Measurements from ENCODE around the gene ERMP1. TPM values are rescaled to one million over a fixed set of nuclear protein-coding genes. Genes with fewer than 3 reads are reported as not detected.
A peak's percentile ranks its signal among the peaks of the same experiment; 100 is the strongest.

The ERMP1 gene
- total and polyA plus RNA-seq, 2 donors (not counting 3 experiments of a cell fraction or from before 2014, with no cell fraction given), result 9.7 to 16.6 TPM

DNA sequence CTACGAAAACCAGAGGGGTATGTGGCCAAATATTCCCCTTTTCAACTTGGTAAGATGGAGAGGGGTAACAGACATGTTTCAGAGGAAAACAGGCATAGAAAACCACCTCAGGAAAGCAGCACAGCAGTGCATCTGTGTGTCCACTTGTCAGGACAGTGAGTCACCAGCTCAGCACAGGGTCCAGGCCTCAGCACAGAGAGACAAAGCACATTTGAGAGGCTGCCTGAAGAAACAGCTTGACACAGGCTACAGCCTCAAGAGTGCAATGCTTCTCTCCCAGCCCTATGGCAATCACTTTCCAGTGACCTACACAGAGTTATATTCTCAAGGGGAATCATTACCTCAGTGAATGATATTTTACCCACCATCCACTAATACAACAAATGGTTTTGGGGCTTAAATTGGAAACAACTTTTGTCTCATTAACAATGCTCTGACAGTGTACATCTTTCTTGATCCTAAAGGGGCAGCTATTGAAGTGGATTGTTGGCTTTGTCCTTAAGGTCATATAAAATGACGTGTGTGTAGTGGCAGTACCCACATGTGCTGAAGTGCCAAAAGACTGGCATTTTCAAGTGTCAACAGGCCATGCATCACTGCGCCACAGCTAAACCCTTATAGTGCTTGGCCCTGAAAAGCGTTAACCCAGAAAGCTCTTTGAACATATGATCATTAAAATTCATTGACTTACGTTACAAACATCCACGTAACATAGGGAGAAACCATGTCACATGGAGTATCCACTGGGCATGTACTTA is 46.4 kb downstream of the ERMP1 start:
- dilution Hi-C loops (cut with MboI; ENCODE audit: extremely low pct_ligation_motif_present, low sequenced_read_pairs), result no loop called here
- peaks cover 0 to 10% of the 10 kb centered on the region in 2 experiments for H3K36me3 ChIP-seq (ENCODE audit: control insufficient read depth in 2 of 2, extremely low read depth in 1 of 2, insufficient read depth in 2 of 2, low read length in 2 of 2)
- no peak for FAIRE-seq
- no peak overlapping the region for H3K27ac ChIP-seq (ENCODE audit: insufficient read depth, low read depth, low read length)
- H2AFZ ChIP-seq (ENCODE audit: low read depth, low read length), result no peak overlapping the region
- ChIA-PET CTCF (interaction anchor here (0.8 to 1.5 kb wide), 5 partner anchors 13 to 1037 kb away, joined by 3 to 10 read pairs (median 4); partner anchors contain the start of gene ERMP1), POLR2A (interaction anchor here (0.5 kb wide), 1 partner anchor 82 kb away, joined by 9 read pairs; no protein-coding TSS in a partner anchor)
- intact Hi-C loops (cut with micrococcal nuclease), result no loop called here
- H3K9me3 ChIP-seq (replicated peaks; ENCODE audit: control insufficient read depth, insufficient read depth, low read length), result no peaks in the 10 kb centered on the region
- peaks cover 10% of the 10 kb centered on the region for H3K4me1 ChIP-seq (ENCODE audit: control insufficient read depth, extremely low read depth, insufficient read depth, low read length)
- DNase-seq (ENCODE audit: low read depth, low spot score), result peak; percentile 74
- no peaks in the 10 kb centered on the region for H3K79me2 ChIP-seq (ENCODE audit: control insufficient read depth, insufficient read depth, low read length)
- no peaks in the 10 kb centered on the region for H3K9me1 ChIP-seq (replicated peaks; ENCODE audit: control insufficient read depth, extremely low read depth, insufficient read depth, low read length)
- no peaks in the 10 kb centered on the region for H4K20me1 ChIP-seq (replicated peaks; ENCODE audit: control insufficient read depth, extremely low read depth, insufficient read depth, low read length)
- H3K4me2 ChIP-seq (ENCODE audit: insufficient read depth, low read length), result no peak overlapping the region
- H3K27me3 ChIP-seq (ENCODE audit: control insufficient read depth in 2 of 2, insufficient read depth in 2 of 2, low read length in 2 of 2), result no peaks in the 10 kb centered on the region
- no TSS peak for BruUV-seq (replicated peaks)
- no peak overlapping the region for H3K4me3 ChIP-seq (replicated peaks in 1 of 3; ENCODE audit: insufficient read depth in 1 of 3, low read depth in 1 of 3, low read length in 3 of 3)
- H3K9ac ChIP-seq (replicated peaks; ENCODE audit: extremely low read depth, insufficient read depth, low read length), result no peak overlapping the region
- TF ChIP-seq, protein P1, sequence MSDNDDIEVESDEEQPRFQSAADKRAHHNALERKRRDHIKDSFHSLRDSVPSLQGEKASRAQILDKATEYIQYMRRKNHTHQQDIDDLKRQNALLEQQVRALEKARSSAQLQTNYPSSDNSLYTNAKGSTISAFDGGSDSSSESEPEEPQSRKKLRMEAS (IDR thresholded peaks at IDR 0.05; ENCODE audit: insufficient read depth, insufficient read length), result no peak
- TF ChIP-seq POLR2A (IDR thresholded peaks at IDR 0.05; ENCODE audit: low read depth, low read length) (no peak), EZH2 (IDR thresholded peaks at IDR 0.05; ENCODE audit: borderline replicate concordance, low read depth, low read length, severe bottlenecking) (no peak), FOS (IDR thresholded peaks at IDR 0.05; ENCODE audit: borderline replicate concordance, insufficient read depth, low read length) (peak; percentile 48)

DNA sequence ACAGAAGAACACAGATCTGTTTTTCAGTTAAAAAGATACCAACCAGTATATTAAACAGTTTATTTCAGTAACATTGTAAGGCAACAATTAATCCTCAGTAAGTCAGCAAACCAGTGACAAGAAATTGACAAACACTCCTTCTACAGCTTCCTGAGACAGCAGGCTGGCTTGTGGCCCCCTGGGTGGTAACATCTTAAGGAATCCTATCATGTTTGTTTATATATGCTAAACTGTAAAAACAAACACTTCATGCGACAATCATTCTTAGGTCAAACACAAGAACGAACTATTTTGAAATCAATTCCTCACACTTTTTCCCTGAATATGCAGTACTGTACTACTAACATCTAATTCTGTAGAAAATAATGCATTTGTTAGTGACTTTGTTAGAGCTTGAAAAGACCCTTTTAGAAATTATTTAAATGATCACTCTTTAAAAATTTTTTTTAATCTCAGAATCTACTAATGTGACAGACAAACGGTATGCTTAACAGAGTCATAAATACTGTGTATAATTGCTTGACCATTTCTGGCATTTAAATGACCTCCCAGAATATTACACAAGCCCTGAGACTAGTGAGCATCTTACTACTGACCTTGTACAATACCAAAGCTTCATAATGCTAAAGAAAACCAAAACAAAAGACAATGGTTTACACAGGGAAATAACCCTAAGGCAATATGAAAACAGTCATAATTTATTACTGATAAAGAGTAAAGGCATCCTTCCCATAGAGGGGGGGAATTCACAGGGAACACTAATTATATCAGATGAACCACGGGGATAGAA is 48.2 kb downstream of the ERMP1 start:
- intact Hi-C loops (cut with micrococcal nuclease), result no loop called here
- BruUV-seq (replicated peaks), result TSS peak; percentile 12
- TF ChIP-seq POLR2A (IDR thresholded peaks at IDR 0.05; ENCODE audit: low read depth, low read length), result no peak
- TF ChIP-seq MYC (IDR thresholded peaks at IDR 0.05; ENCODE audit: low read depth, low read length), result no peak
- no peak for TF ChIP-seq EZH2 (IDR thresholded peaks at IDR 0.05; ENCODE audit: borderline replicate concordance, low read depth, low read length, severe bottlenecking)
- no peak for TF ChIP-seq FOS (IDR thresholded peaks at IDR 0.05; ENCODE audit: borderline replicate concordance, insufficient read depth, low read length)
- TF ChIP-seq GATA2 (IDR thresholded peaks at IDR 0.05; ENCODE audit: insufficient read depth, insufficient read length, low read depth, low read length), result no peak
- TF ChIP-seq, protein P2, sequence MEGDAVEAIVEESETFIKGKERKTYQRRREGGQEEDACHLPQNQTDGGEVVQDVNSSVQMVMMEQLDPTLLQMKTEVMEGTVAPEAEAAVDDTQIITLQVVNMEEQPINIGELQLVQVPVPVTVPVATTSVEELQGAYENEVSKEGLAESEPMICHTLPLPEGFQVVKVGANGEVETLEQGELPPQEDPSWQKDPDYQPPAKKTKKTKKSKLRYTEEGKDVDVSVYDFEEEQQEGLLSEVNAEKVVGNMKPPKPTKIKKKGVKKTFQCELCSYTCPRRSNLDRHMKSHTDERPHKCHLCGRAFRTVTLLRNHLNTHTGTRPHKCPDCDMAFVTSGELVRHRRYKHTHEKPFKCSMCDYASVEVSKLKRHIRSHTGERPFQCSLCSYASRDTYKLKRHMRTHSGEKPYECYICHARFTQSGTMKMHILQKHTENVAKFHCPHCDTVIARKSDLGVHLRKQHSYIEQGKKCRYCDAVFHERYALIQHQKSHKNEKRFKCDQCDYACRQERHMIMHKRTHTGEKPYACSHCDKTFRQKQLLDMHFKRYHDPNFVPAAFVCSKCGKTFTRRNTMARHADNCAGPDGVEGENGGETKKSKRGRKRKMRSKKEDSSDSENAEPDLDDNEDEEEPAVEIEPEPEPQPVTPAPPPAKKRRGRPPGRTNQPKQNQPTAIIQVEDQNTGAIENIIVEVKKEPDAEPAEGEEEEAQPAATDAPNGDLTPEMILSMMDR (IDR thresholded peaks at IDR 0.05; ENCODE audit: extremely low read depth in 1 of 2, insufficient read depth in 1 of 2, low read depth in 1 of 2, low read length in 2 of 2), result no peak
- TF ChIP-seq, protein P1 (IDR thresholded peaks at IDR 0.05; ENCODE audit: insufficient read depth, insufficient read length), result no peak
- no peak for TF ChIP-seq JUN (IDR thresholded peaks at IDR 0.05; ENCODE audit: borderline replicate concordance, insufficient read depth, insufficient read length, low read depth)
- no peak for TF ChIP-seq POLR2AphosphoS5 (IDR thresholded peaks at IDR 0.05; ENCODE audit: insufficient read depth, low read depth, low read length)

More for the DNA sequence above, 48.2 kb downstream of the ERMP1 start:
- ChIA-PET POLR2A (no interaction called here), CTCF (interaction anchor here (1.4 kb wide), 1 partner anchor 14 kb away, joined by 4 read pairs; no protein-coding TSS in a partner anchor)
- DNase-seq (ENCODE audit: low read depth, low spot score) (no peak), FAIRE-seq (no peak)
- H3K4me1 ChIP-seq (ENCODE audit: control insufficient read depth, extremely low read depth, insufficient read depth, low read length), result peaks cover 10% of the 10 kb centered on the region
- no peak overlapping the region for H2AFZ ChIP-seq (ENCODE audit: low read depth, low read length)
- H3K27ac ChIP-seq (ENCODE audit: insufficient read depth, low read depth, low read length), result no peak overlapping the region
- H3K9me1 ChIP-seq (replicated peaks; ENCODE audit: control insufficient read depth, extremely low read depth, insufficient read depth, low read length), result no peaks in the 10 kb centered on the region
- H3K4me2 ChIP-seq (ENCODE audit: insufficient read depth, low read length), result no peak overlapping the region
- no peak overlapping the region for H3K4me3 ChIP-seq (replicated peaks in 1 of 3; ENCODE audit: insufficient read depth in 1 of 3, low read depth in 1 of 3, low read length in 3 of 3)
- no peaks in the 10 kb centered on the region for H3K27me3 ChIP-seq (ENCODE audit: control insufficient read depth in 2 of 2, insufficient read depth in 2 of 2, low read length in 2 of 2)
- H3K9me3 ChIP-seq (replicated peaks; ENCODE audit: control insufficient read depth, insufficient read depth, low read length), result no peaks in the 10 kb centered on the region
- H3K36me3 ChIP-seq (ENCODE audit: control insufficient read depth in 2 of 2, extremely low read depth in 1 of 2, insufficient read depth in 2 of 2, low read length in 2 of 2), result peaks cover 0 to 14% of the 10 kb centered on the region in 2 experiments
- dilution Hi-C loops (cut with MboI; ENCODE audit: extremely low pct_ligation_motif_present, low sequenced_read_pairs), result no loop called here
- no peak overlapping the region for H3K9ac ChIP-seq (replicated peaks; ENCODE audit: extremely low read depth, insufficient read depth, low read length)
- H3K79me2 ChIP-seq (ENCODE audit: control insufficient read depth, insufficient read depth, low read length), result no peaks in the 10 kb centered on the region
- H4K20me1 ChIP-seq (replicated peaks; ENCODE audit: control insufficient read depth, extremely low read depth, insufficient read depth, low read length), result no peaks in the 10 kb centered on the region

All from endothelial cell of umbilical vein (primary cell).